ENCODE data around the gene B3GNT7.
A peak's percentile ranks its signal among the peaks of the same experiment; 100 is the strongest.
"Not testable (repeated sequence)": the region's sequence is repeated elsewhere in the genome, so short reads cannot be mapped to it uniquely, and the experiment has no call there.

The B3GNT7 gene

DNA sequence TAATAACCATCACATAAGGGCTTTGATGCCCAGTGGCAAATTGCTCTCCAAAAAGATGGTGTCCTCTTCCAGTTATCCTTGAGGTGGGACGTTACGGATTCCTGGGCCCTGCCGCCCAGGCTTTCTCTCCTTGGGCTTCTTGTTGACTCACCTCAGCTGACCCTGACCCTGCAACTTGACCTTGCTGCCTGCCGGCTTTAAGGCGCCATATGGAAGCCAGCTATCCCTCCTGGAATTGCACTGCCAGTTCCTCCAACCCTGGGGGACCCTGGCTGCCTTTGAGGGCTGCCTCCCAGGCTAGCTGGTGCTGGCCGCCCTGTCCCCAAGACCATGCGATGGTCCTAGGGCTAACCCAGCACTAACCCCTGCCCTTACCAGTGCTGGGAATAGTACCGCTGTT is 28.3 kb upstream of the B3GNT7 start:
- DNase-seq (ENCODE audit: low spot score) = no peak

DNA sequence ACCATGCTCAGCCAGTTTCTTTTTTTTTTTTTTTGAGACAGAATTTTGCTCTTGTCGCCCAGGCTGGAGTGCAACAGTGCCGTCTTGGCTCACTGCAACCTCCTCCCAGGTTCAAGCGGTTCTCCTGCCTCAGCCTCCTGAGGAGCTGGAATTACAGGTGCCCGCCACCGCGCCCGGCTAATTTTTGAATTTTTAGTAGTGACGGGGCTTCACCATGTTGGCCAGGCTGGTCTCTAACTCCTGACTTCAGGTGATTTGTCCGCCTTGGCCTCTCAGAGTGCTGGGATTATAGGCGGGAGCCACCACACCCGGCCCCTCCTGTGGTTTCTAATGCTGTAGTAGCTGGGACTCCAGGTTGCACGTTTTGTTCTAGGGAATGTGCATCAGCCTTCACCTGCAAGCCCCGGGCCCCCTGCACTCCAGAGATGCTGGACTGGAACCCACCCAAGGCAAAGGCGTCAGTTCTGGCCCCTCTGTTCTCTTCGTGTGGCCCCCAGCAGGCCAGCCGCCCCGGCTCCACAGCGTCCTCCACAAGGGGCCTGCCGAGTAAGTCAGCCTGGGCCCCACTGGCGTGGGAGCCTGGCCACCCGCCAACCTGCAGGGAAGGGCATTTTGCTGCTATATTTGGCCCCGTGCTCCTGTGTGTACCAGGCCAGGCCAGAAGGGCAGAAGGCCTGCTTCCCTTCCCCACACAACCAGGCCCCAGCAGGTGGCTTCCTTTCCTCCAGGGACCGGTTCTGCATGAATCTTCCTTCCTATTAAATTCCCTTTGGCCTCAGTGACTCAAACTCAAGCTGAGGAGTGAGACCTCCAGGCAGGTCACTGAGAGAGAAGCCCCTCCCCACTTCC is 25.7 kb upstream of the B3GNT7 start:
- DNase-seq (ENCODE audit: low spot score) = no peak

DNA sequence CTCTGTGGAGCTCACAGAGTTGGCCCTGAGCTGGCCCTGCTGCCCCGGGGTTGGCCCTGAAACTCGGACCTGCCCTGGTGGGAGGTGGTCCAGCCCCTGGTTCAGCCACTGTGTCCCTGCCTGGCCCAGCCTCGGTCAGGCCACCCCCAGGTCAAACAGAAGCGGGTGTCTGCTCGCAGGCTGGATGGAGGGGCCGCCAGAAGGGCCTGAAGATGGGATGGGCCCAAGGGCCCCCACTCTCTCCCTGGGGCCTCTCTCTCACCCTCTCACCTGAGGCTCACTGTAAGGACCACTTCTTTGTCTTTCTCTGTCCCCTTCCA is 25.1 kb upstream of the B3GNT7 start:
- no peak for DNase-seq (ENCODE audit: low spot score)

DNA sequence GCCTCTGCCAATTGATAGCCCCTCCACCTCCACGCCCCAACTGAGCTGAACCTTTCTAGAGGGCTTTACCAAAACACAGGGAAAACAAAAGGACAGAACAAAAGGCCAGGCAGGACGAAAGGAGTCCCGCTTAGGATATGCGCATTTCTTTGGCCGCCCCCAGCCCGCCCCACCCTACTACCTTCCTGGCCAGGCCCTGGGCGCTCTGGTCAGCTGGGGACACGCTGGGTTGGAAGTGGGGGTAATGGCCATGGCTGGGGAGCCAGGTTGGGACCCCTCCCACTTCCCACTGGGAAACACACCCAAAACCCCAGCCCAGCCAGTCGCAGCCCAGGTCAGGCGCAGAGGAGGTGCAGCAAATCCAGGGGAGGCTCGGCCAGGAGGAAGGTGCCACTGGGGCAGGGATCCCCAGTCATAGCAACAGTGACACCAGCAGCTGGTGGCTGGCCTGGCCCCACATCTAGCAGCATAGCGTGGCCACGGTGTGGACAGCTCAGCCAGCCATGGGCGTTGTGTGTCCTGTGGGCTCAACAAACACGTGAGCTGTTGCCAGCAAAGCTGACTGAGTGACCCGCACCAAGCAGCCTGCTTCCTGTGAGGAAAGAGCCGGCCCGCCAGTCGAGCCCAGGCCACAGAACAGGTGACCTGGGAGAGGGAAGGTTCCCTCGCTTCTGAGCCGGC is 24.6 kb upstream of the B3GNT7 start:
- no peak for DNase-seq (ENCODE audit: low spot score)

DNA sequence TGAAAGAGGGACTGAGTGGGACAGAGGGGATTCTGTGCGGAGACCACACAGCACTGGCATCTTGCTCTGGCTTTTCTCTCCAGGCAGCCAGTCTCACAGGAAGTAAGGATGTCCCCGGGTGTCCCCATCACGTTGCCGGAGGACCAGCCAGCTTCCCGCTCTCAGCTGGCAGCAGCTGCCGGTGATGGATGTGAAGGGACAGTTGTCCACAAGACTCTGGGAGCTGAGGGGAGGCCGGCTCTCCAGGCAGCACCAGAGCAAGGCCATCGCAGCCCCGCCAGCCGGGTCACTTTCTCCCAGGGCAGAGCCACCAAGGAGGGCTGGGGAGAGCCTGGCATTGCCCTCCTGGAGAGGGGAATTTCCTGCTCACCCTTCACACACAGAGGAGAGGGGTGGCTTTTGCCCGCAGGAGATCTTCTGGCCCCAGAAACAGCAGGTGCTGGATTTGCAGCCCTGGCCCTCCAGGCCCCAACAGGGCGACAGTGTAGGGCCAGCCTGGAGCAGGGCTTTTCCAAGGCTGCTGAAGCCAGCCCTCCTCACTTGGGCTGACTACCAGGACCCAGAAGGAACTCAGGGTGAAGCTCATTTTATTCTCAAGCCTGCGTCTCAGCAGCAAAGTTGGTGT is 24.0 kb upstream of the B3GNT7 start:
- DNase-seq (ENCODE audit: low spot score) = no peak

DNA sequence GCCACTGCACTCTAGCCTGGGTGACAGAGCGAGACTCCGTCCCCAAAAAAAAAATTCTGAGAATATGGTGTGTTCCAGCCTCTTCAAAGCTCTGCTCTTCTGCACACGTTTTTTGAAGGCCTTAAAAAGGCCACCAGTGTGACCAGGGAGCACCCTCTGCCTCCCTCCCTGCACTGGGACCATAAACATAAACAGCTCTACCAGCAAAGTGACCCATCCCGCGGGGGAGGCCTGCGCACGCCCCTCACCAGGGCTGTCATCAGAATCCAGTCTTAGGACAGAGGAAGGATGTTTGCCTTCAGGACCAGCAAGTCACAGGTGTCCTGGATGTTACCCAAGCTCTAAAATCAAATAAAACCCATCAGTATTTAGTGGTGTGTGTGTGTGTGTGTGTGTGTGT is 23.2 kb upstream of the B3GNT7 start:
- DNase-seq (ENCODE audit: low spot score) = no peak

DNA sequence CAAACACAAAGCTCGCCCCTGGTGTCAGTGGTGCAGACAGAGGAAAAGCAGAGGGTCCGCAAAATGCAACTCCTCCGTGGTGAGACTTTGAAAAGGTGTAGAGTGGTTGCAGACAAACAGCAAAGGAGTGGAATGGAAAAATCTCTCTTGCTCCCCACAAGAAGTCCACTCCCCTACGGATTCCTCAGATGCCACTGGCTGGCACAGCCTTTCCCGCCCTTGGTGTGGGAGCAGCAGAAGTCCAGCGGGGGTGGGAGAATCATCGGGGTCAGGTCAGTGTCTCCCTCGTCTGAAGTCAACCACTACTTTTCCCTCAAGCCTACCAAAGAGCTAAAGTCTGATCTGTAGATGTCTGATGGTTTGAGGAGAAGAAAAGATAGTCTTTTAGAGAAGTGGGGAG is 22.3 kb upstream of the B3GNT7 start:
- no peak for DNase-seq (ENCODE audit: low spot score)

DNA sequence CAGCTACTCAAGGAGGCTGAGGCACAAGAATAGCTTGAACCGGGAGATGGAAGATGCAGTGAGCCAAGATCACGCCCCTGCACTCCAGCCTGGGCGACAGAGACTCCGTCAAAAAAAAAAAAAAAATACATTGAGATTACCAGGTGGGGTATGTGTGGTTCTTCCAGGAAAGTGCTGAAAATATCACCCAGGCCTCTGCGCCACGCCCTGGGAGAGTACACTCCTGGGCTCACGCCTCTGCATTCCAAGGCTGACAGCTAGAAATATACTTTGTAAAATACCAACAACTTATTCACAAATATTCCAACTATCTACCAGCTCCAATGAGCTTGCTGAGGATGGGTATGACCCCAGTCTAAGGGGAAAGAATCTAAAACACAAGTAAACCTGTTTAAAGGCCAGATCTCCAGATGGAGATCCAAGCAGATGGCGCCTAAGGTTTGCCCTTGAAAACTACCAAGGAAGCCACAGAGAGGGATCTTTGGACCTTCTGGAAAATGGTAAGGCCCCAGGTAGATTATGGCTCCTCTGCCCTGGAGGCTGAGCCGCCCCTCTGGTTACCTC is 21.6 kb upstream of the B3GNT7 start:
- DNase-seq (ENCODE audit: low spot score) = no peak

DNA sequence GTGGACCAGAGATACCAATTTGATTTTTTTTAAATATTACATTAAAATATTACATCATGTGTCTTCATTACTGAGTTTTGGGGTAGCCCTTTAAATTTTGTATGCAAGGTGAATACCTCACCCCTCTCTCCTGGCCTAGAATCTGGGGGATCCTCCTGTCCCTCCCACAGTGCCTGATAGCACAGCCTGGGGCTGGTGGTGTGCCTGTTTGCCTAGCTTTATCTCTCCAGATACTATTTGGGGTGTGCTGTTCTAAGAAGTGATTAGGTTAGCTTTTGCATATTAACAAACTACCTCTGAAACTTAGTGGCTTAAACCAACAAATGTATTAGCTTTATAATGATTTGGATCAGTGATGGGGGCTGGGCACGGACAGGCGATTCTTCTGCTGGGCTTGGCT is 20.7 kb upstream of the B3GNT7 start:
- DNase-seq (ENCODE audit: low spot score) = no peak

DNA sequence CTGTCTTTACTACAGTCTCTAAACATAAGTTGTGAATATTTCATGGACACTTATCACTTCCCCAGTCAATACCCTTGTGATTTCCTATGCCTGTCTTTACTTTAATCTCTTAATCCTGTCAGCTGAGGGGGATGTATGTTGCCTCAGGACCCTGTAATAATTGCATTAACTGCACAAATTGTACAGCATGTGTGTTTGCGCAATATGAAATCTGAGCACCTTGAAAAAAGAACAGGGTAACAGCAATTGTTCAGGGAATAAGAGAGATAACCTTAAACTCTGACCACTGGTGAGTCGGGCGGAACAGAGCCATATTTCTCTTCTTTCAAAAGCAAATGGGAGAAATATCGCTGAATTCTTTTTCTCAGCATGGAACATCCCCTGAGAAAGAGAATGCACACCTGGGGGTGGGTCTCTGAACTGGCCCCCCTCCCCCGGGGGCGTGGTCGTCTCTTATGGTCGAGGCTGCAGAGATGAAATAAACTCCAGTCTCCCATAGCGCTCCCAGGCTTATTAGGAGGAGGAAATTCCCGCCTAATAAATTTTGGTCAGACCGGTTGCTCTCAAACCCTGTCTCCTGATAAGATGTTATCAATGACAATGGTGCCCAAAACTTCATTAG is 19.4 kb upstream of the B3GNT7 start:
- not testable (repeated sequence) for DNase-seq (ENCODE audit: low spot score)

DNA sequence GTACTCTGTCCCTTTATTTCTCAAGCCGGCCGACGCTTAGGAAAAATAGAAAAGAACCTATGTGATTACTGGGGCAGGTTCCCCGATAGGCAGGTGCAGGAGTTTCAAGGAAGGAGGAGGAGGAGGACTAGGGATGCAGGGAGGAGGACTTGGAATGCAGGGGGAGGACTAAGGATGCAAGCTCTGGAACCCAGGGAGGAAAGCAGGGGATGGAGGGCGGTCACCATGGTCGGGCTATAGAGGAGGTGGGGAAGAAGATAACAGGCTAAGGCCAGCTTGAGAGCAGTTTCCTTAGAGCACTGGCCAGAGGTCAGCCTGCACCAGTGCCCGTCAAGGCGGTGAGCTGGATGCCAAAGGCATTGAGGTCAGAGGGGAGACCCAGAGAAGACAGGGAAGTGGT is 18.7 kb upstream of the B3GNT7 start:
- no peak for DNase-seq (ENCODE audit: low spot score)

DNA sequence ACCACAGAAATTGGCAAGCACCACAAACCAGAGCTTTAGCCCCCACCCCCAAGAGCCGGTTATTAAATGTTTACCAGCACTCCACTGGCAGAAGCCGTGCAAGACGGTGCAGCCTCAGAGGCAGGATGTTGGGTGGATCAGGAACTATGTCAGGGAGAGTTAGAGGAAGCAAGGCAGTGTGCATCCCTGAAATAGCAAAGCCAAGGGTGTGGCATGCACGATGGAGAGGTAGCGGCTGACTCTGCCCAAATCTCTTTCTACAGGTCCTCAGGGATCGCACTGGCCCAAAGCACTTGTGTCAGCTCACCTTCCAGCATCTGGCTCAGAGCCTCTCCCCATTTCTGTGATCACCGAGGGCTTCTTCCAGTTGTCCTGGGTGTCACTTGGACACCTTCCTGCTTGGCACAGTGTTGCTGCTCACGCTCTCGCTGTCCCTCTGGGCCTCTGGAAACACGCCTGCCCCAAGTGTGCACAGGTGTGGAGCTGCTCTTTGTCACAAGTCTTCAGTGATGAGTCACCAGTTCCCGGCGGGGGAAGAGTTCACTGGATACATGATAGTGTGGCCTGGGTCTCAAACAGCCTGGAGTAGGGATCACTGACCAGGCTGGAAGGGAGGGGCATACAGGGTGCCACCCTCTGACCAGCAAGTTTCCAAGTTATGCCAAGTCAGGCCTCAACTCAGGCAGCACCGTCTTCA is 17.3 kb upstream of the B3GNT7 start:
- no peak for DNase-seq (ENCODE audit: low spot score)

DNA sequence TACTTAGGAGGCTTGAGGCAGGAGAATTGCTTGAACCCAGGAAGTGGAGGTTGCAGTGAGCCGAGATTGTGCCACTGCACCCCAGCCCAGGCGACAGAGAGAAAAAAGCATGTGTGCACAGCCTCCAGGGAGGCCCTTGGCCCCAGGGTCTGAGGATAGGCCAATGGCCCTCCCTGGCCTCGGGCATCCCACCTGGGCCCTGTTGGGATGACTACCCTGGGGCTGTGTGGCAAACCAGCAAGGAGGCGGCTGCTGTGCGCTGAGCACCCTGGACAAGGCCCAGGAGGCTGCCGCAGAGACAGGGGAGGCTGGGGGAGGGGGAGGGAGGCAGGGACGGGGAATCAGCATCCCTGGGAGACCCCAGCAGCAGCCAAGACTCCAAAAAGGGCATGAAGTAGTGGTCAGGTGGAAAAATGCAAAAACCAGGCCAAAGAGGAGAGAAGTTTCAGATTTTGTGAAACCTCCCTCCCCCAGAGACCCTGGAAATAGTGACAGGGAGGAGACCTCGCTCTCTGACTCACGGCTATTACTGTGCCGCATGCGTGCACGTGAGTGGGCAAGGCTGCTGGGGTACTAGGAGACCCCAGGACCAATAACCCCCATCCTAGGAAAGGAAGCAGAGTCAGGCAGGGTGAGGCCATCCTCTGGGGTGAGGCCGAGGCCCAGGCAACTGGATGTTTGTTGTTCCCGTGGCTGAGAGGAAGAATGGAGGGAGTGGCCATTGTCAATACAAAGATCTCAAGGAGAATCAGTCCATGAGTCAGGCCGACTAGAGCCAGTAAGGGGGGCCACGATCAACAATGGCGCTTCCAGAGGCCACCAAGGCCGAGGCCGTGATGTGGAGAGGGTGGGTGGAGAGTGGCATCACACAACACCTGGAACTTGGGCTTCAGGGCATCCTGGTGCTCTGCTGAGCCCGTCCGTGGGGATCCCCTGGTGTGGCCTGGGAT is 16.0 kb upstream of the B3GNT7 start:
- DNase-seq (ENCODE audit: low spot score) = no peak

DNA sequence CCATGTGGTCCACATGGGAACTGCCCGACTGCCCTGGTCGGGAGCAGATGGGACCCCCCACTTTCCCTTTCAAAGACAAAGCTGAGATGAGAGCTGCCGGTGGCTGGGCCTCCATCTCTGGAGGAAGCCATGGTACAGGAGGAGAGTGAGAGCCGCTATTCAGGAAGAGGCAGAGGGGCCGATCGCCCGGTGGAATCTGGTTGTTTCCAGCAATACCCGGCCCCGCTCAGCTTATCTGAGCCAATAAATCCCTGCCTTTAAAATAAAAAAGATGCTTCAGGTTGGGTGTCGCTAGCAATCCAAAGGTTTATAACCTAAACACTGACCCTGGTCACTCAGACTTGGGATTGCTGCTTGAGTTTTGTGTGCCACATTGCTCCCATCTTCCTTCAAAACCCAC is 15.2 kb upstream of the B3GNT7 start:
- no peak for DNase-seq (ENCODE audit: low spot score)

DNA sequence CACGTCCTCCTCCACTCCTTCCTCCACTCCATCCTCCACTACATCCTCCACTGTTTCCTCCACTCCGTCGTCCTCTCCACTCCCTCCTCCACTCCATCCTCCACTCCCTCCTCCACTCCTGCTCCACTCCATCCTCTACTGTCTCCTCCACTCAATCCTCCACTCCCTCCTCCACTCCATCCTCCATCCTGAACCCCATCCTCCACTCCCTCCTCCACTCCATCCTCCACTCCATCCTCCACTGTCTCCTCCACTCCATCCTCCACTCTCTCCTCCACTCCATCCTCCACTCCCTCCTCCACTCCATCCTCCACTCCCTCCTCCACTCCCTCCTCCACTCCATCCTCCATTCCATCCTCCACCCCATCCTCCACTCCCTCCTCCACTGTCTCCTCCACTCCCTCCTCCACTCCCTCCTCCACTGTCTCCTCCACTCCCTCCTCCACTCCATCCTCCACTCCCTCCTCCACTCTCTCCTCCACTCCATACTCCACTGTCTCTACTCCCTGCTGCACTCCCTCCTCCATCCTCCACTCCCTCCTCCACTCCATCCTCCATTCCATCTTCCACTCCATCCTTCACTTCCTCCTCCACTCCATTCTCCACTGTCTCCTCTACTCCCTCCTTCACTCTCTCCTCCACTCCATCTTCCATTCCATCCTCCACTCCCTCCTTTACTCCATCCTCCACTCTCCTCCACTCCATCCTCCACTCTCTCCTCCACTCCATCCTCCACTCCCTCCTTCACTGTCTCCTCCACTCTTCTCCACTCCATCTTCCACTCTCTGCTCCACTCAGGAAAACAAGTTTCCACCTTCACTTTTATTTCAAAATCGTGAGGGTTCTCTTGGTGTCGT is 14.3 kb upstream of the B3GNT7 start:
- no peak for DNase-seq (ENCODE audit: low spot score)

DNA sequence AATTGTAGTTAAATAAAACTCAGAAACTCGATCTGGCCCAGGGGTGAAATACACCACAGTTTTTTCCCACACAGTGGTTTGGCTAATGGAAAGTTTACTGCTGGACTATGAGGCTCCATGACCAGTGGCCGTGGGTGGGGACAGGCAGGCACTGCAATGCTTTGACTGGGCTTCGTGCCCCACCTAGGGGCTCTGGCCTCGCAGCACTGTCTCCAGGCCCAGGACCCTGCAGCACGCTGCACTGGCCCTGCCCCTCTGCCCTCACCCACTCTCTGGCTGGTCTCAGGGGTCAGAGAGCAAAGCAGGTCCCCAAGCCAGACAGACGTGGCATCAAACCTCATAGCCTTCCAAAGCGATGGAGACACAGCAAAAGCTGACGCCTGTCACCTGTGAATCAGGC is 13.4 kb upstream of the B3GNT7 start:
- no peak for DNase-seq (ENCODE audit: low spot score)

DNA sequence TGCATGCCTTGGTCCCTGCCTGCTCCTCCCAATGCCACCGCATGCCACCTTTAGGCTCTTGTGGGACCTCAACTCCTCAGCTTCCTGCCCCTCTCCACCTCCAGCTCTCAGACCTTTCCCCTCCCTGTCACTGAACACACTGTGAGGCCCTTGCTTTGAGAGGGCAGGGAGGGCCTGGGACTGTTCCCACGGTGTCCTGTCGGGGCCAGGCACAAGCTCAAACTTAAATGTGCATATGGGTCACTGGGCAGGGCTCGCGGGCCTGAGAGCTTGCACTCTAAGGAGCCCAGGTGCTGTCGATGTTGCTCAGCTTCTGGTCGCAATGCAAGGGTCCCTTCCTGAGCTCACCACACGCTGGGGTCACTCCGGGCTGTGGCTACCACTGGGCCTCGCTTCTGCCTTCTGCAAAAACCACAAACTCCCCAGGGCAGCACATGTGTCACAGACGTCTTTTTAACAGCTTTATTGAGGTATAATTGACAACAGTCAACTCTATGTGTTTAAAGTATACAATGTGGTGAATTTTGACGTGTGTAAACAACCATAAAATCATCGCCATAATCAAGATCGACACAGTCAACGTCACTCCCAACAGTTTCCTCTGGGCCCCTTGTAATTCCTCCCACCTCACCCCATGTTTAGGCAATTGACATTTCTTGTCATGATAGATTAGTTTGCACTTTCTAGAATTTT is 11.9 kb upstream of the B3GNT7 start:
- no peak for DNase-seq (ENCODE audit: low spot score)

DNA sequence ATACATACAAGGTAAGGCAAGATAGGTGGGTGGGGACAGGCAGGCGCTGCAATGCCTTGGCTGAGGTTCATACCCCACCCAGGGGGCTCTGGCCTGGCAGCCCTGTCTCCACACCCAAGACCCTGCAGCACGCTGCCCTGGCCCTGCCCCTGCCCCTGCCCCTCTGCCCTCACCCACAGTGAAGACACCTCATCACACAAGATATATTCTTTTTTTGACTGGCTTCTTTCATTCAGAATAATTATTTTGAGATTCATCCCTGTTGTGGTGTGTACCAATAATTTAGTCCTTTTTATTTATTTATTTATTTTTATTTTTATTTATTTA is 11.4 kb upstream of the B3GNT7 start:
- DNase-seq (ENCODE audit: low spot score) = no peak

DNA sequence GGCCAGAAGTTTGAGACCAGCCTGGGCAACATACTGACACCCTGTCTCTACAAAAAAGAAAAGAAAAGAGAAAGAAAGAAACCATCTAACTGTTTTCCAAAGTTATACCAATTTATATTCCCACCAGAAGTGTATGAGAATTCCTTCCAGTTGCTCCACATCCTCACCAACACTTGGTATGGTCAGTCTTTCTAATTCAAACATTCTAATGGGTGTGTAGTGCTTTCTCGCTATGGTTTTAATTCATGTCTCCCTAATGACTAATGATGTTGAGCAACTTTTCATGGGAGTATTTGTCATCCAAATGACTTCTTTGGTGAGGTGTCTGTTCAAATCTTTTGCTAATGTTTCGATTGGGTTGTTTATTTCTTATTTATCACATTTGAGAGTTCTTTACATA is 10.5 kb upstream of the B3GNT7 start:
- peak; percentile 34 for DNase-seq (ENCODE audit: low spot score)
